Erythroblast (primary cell): ENCODE results near the gene TOMM7.

ENCODE experiments used
- GATA1 ChIP-seq: IDR thresholded peaks from 2 replicates; pipeline ENCODE4 v1.6.1; 2011; ENCODE audit warnings: low read depth, mild to moderate bottlenecking, control low read depth, low read length, moderate library complexity
- POLR2A ChIP-seq: IDR thresholded peaks from 2 replicates; pipeline ENCODE4 v1.6.1; 2011; ENCODE audit warnings: mild to moderate bottlenecking, low read length

DNA sequence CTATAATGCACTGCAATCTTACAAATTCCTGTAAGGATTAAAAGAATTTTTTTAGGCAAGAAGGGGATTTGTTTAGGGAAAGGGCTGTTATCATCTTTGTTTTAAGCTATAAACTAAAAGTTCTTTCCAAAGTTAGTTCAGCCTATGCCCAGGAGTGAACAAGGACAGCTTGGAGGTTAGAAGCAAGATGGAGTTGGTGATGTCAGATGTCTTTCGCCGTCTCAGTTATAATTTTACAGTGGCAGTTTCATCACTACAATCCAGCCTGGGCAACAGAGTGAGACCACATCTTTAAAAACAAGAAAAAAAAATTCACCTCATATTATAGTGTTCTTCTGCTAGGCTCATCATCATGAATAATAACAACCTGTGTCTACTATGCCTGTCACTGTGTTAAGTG, 2.1 kb upstream of the TOMM7 start:
- TF ChIP-seq POLR2A (no peak), GATA1 (no peak)
